DMS79 treated with DMSO at 0.1 percent for 48 hours (cell line): ENCODE data around the gene ARFGEF2.

Source experiments
- DNase-seq: peaks from one replicate; lab custom pipeline; 2025; lab: John Stamatoyannopoulos, UW

The ARFGEF2 gene

DNA sequence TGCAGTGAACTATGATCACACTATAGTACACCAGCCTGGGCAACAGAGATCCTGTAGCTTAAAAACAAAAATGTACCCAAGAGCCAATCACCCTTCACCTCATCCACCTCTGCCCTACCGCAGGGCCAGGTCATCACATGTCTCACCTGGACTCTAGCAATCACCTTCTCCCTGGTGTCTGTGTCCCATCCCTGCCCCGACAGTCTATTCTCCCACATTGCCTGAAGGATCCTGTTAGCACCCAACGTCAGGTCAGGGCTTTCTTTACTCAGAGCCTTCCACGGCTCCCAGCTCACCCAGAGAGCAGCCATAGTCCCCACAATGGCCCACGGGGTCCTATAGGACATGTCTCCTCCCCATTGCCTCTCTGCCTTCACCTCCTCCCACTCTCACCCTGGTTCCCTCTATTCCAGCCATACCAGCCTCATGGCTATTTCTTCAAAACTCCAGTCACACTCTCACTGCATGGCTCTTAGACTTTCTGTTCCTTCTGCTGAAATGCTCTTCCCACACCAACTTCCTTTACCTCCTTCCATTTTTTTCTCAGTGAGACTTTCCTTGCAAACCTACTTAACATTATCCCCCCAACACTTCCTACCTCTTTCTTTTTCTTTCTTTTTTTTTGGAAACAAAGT, 22.5 kb upstream of the ARFGEF2 start:
- no peak for DNase-seq

DNA sequence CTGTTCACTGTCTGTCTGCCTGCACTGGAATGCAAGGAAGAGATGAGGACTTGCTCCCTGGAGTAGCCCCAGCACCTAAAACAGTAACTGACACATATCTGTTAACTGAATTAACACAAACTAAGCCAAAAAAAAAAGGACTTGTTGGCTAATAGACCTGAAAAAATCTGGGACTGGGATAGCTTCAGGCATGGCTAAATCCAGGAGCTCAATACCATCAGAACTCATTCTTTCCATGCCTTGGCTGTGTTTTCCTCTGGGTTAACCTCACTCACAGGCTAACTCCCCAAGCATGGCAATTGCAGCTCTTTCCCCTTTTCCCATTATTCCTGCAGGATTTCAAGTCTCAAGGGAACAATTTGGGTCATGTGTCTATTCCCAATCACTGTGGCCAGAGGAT, 21.6 kb upstream of the ARFGEF2 start:
- no peak for DNase-seq

DNA sequence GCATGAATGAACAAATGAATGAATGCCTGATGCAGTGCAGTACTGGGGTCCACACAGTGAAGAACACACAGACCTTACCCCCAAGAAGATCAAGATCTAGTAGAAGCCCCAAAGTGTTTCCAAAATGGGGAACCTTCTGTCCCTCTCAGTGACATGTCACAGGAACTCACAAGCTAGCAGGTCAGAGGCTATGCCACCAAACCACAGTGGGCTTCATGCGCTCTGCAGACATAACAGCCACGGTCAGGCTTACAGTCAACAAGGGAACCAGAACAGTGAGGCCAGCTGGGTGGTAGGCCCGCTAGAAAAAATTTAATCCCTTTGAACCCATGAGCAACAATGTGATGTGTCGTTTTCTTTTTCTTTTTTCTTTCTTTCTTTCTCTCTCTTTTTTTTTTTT, 20.2 kb upstream of the ARFGEF2 start:
- DNase-seq: no peak

GRCh38 chr20:48903705-48904104, 17.8 kb upstream of the ARFGEF2 start:
- no peak for DNase-seq

- DNase-seq: peak; percentile 14
Observed at GRCh38 chr20:48904566-48905296, 16.8 kb upstream of the ARFGEF2 start.

DNA sequence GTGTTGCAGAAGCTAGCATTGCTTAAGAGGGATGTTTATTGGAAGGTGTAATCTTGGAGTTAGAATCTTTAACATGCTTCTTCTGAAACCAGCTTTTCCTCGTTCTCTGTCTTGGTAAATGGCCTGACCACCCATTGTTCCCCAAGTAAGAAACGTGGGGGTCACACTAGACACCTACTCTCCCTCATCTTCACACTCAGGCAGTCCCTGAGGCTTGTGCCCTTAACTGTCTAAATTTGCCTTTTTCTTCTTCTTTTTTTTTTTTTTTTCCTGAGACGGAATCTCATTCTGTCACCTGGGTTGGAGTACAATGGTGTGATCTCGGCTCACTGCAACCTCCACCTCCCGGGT, 16.2 kb upstream of the ARFGEF2 start:
- no peak for DNase-seq

DNA sequence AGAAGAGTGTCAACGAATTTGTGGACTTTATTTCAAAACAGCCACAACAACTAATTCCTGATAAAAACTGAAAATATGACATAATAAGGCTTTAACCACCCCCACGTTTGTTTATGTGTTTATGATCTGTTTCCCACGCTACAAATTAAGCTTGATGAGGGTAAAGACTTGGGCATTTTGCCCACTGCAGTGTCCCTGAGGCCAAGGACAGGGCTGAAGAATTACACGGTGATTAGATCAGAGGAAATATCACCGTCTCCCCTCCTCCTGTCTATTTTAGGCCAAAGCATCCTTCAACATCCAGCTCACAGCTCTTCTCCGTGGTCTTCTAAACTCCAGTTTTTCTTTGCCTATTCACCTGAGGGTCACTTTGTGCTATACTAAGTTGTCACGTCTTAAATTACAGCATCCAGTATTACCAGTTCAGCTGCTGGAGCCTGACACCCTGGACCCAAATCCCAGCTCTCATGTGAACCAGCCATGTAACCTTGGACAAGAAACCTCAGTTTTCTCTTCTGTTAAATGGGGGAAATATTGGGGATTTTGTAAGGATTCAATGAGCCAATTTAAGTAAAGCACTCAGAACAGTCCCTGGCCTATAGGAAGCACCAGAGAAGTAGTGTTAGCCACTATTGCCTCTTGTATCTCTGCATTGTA, 15.2 kb upstream of the ARFGEF2 start:
- no peak for DNase-seq

DNA sequence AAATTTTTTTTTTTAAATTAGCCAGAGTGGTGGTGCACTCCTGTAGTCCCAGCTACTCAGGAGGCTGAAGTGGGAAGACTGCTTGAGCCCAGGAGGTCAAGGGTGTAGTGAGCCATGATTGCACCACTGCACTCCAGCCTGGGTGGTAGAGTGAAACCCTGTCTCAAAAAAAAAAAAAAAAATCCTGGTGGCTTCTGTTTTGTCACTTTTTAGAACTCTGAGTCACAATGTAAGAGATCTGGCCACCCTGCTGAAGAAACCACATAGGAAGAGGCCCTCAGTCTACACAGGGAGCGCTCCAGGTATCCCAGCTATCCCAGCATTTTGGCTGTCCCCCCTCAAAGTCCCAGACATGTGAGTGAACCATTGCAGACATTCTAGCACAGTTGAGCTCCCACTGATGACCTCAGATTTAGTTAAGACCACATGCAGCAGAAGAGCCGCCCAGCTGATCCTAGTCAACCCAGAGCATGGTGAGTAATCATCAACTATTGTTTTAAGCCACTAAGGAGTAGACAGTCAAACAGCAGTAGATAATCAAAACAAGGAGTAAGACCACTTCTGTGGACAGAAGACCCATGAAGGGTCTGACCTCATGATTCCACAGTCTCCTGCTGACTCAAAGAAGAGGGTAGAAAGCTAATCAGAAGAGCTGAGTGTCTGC, 12.7 kb upstream of the ARFGEF2 start:
- no peak for DNase-seq

- DNase-seq: no peak
Observed at GRCh38 chr20:48909910-48910309, 11.6 kb upstream of the ARFGEF2 start.

- DNase-seq: no peak
Observed at GRCh38 chr20:48910347-48910781, 11.1 kb upstream of the ARFGEF2 start.

DNA sequence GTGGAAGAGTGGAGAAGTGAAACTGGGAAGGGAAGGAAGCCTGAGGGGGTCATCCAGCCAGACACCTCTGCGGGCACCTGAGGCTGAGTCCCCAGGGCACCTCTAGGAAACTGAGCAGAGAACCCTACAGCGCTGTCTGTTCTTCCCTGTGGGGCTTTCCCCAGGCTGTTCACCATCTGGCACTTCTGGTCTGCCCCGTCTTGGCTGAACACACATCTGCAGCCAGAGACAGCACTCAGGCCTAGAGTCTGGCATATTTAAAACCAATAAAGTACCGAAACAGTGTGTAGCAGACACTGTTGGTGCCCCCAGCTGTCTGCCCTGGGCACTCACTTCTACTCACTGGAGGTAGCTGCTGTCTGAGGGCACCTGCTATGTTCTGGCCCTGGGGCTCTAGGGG, 9.4 kb upstream of the ARFGEF2 start:
- DNase-seq: no peak

DNA sequence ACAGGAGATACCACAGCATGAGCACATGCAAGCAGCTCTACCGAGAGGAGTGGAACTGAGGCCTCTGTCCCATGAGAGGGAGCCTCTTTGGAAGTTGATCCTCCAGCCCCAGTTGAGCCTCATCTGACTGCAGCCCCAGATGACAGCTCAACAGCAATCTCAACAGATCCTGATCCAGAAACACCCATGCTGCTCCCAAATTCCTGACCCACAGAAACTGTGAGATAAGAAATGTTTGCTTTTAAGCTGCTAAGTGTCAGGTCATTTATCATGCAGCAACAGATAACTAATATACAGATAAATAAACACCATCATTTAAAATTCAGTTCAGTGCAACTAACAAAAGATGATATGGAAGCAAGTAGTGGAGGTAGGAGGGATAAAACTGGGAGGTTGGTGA, 4.8 kb upstream of the ARFGEF2 start:
- DNase-seq: no peak

DNA sequence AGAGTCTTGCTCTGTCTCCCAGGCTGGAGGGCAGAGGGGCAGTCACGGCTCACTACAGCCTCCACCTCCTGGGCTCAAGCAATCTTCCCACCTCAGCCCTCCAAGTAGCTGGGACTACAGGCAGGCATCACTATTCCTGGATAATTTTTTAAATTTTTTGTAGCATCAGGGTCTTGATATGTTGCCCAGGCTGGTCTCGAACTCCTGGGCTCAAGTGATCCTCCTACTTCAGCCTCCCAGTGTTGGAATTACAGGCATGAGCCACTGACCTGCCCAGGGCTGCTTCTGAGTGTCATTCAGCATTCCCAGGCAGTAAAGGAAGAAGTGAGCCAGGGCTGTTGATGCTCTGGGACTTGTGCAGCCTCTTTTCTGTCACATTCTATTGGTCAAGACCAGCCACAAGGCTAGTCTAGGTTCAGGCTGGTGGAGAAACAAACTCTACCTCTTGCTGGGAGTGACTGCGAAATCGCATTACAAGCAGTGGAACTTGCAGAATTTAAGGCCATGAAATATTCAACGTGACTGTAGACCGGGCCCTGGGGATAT, 2.1 kb upstream of the ARFGEF2 start:
- no peak for DNase-seq

DNA sequence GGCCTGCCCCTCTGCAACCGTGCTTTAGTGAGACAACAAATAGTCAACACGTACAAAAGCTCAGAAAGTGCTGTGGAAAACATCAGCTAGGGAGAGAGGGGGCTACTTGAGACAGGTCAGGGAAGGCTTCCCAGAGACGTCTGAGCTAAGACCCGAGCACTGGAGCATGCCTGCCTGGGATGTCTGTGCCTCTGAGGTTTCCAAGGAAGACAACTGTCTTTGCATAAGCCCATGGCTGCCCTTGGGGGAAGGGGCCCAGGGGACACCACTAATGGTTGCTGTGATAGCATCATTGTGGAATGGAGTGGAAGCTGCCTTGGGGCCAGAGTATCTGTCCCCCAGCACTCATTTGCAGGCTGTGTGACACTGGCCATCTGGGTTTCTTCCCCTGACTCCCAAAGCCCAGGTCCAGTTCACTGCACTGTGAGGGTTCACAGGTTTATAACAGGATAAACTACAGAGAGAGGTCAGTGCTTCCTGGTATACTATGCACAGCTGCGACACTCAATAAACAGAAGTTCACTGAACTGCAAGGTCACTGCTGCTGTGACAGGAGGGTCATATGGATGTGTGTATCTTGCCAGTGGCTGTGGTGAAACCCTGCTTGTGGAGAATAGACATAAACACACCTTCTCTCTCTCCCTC, 1.5 kb upstream of the ARFGEF2 start:
- no peak for DNase-seq

- no peak for DNase-seq
Observed at GRCh38 chr20:48920527-48921167, 864 bp upstream of the ARFGEF2 start.

DNA sequence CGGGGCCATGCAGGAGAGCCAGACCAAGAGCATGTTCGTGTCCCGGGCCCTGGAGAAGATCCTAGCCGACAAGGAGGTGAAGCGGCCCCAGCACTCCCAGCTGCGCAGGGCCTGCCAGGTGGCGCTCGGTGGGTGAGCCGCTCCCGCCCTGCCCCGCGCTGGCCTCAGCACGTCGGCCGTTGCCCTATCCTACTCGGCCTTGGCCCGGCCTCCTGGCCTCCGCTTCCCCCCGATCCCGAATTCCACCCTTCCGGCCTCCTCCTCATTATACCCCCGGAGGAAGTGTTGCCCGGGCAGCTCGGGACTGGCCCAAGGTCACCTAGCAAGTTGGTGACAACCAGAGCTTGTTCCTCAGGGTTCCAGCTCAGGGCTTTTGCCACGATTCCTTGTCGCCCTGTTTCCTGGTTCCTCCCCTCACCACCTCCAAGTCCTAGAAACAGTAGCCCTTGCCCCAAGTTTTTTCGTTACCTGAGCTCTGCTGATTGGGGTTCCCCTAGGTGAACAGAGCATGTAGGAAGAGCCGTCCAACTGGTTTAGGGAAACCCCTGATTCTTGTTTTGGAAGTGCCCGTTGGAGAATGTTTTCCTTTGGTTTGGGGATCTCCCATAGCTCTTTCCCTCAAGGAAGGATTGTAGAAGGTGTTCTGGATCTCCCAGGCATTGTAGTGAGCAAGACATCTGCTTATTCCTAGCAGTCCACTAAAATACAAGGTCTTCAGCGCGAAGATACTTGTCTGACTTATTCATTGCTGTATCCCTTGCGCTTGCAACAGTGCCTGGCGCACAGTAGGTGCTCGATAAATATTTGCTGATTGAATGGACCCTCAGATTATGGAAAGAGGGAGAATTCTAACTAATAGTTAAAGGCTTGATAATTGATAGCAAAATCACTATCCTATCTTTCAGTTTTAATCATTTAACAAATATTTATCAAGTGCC, 641 bp downstream of the ARFGEF2 start:
- DNase-seq: peak; percentile 22

DNA sequence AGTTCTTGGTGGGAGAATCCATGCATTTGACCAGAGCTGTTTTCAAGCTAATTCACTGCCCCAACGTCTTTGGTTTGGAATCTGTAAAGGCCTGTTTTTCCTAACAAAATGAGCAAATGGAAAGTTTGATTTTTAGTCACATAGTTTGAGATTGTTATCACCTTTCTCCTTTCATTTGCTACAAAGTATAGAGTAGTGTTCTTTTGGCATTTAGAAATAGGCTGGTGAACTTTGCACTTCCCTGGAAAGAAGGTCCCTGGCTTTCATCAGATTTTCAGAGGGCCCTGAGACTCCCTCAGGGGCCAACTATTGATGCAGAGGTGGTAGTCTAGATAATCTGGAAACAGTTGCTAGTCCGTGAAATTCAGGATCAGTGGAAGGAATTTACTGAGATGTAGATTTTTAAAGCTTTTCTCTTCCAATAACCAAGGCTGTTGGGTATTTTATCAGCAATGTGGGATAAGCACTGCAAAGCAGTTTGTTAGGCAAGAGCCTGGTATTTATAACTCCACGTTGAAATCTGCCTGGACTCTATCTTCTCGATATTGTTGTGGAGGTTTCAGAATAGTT, 1.7 kb downstream of the ARFGEF2 start:
- no peak for DNase-seq

DNA sequence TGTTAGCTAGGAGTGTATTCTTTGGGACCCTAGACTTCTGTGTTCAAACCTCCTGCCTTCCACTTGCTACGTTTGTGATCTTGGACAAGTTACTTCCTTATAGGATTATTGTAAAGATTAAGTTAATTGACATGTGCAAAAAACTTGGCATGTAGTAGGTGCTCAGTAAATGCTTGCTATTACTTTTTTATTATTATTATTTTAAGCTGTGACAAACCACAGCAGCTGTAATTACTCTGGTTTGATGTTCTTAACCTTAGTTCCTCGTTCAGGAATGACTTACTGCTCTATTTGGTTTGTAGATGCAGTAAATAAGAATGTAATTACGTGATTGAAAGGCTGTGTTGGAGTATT, 3.2 kb downstream of the ARFGEF2 start:
- DNase-seq: no peak

DNA sequence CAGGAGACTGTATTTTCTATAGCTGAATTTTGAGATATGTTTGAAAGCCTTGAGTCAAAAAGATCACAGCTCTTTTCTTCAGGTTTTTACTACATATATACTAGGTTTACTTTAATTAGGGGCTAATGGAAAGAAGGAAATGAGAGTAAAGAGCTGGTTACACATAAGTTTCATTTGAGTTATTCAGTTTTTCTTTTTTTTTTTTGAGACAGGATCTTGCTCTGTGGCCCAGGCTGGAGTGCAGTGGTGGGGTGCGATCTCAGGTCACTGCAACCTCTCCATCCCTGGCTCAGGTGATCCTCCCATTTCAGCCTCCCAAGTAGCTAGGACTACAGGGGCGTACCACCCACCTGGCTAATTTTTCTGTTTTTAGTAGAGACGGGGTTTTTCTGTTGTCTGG, 4.8 kb downstream of the ARFGEF2 start:
- DNase-seq: no peak

GRCh38 chr20:48926821-48927220, 5.3 kb downstream of the ARFGEF2 start:
- no peak for DNase-seq
